HepG2 (cell line): ENCODE measurements around the gene FAAP100. TPM values are rescaled to one million over a fixed set of nuclear protein-coding genes. Genes with fewer than 3 reads are reported as not detected.

Experiments used
- E2F5 ChIP-seq: sonication (generic); formaldehyde crosslinking; conservative IDR thresholded peaks from 2 replicates; pipeline ENCODE4 v1.4.0; 2020; ENCODE audit warnings: missing genetic modification reagents
- EHMT2 ChIP-seq: fragments of 200-600 bp; sonication (generic); IDR thresholded peaks from 2 replicates; pipeline ENCODE4 v1.7.0; 2017; ENCODE audit warnings: antibody characterized with exemption, low read depth, low read length, borderline replicate concordance
- FOXK1 ChIP-seq: sonication (generic); formaldehyde crosslinking; IDR thresholded peaks from 2 replicates; pipeline ENCODE4 v1.4.0; 2020; ENCODE audit warnings: low read depth, missing genetic modification reagents, borderline replicate concordance
- HNF4A ChIP-seq: sonication (generic); formaldehyde crosslinking; IDR thresholded peaks from 2 replicates; pipeline ENCODE4 v1.4.0; 2020; ENCODE audit warnings: missing genetic modification reagents
- IRF9 ChIP-seq: sonication (generic); formaldehyde crosslinking; IDR thresholded peaks from 2 replicates; pipeline ENCODE4 v1.8.0; 2022; ENCODE audit warnings: missing genetic modification reagents, mild to moderate bottlenecking, borderline replicate concordance
- MAFK ChIP-seq, 2 experiments: IDR thresholded peaks in 1 of 2; conservative IDR thresholded peaks in 1 of 2; 2 replicates each; pipeline ENCODE4 v1.6.1; 2011; ENCODE audit warnings: improper control_type of control experiment in 2 of 2, low read length in 2 of 2
- NFYB ChIP-seq: sonication (generic); formaldehyde crosslinking; IDR thresholded peaks from 2 replicates; pipeline ENCODE4 v1.4.0; 2020; ENCODE audit warnings: missing genetic modification reagents
- POGK ChIP-seq: sonication (generic); formaldehyde crosslinking; conservative IDR thresholded peaks from 2 replicates; pipeline ENCODE4 v1.8.0; 2022; ENCODE audit warnings: mild to moderate bottlenecking, moderate library complexity, missing genetic modification reagents
- RBM22 ChIP-seq: fragments of 200-400 bp; formaldehyde crosslinking; optimal IDR thresholded peaks from 2 replicates; pipeline ENCODE3; 2017; ENCODE audit warnings: mild to moderate bottlenecking, low read length, moderate library complexity
- RNF2 ChIP-seq: fragments of 450-650 bp; conservative IDR thresholded peaks from 2 replicates; pipeline ENCODE4 v1.6.1; 2016; ENCODE audit warnings: low read depth
- SMC3 ChIP-seq: IDR thresholded peaks from 2 replicates; pipeline ENCODE4 v1.6.1; 2011; ENCODE audit warnings: low read length, improper control_type of control experiment
- SP2 ChIP-seq: sonication (generic); formaldehyde crosslinking; IDR thresholded peaks from 2 replicates; pipeline ENCODE4 v1.5.1; 2020; ENCODE audit warnings: mild to moderate bottlenecking, missing genetic modification reagents
- SSRP1 ChIP-seq: IDR thresholded peaks from 2 replicates; pipeline ENCODE4 v1.6.1; 2016; ENCODE audit warnings: control low read depth
- TBX3 ChIP-seq: fragments of 450-650 bp; IDR thresholded peaks from 2 replicates; pipeline ENCODE4 v1.6.1; 2017; ENCODE audit warnings: antibody characterized with exemption, mild to moderate bottlenecking, inconsistent platforms, borderline replicate concordance
- TCF7 ChIP-seq: sonication (generic); IDR thresholded peaks from 2 replicates; pipeline ENCODE4 v1.6.1; 2016; ENCODE audit warnings: antibody characterized with exemption, low read depth
- ZBTB26 ChIP-seq: IDR thresholded peaks from 2 replicates; pipeline ENCODE4 v1.6.1; 2016; ENCODE audit warnings: missing compliant biosample characterization, missing genetic modification reagents, borderline replicate concordance
- ZNF143 ChIP-seq: sonication (generic); formaldehyde crosslinking; IDR thresholded peaks from 2 replicates; pipeline ENCODE4 v1.4.0; 2020; ENCODE audit warnings: missing genetic modification reagents
- ZNF3 ChIP-seq: IDR thresholded peaks from 2 replicates; pipeline ENCODE4 v1.7.0; 2017; ENCODE audit warnings: inconsistent platforms
- ZNF335 ChIP-seq: sonication (generic); formaldehyde crosslinking; IDR thresholded peaks from 2 replicates; pipeline ENCODE4 v1.4.0; 2020; ENCODE audit warnings: missing genetic modification reagents
- ZNF343 ChIP-seq: sonication (generic); formaldehyde crosslinking; IDR thresholded peaks from 2 replicates; pipeline ENCODE4 v1.4.0; 2020; ENCODE audit warnings: mild to moderate bottlenecking, missing genetic modification reagents
- ZNF383 ChIP-seq: sonication (generic); formaldehyde crosslinking; IDR thresholded peaks from 2 replicates; pipeline ENCODE4 v1.4.0; 2020; ENCODE audit warnings: missing genetic modification reagents, mild to moderate bottlenecking, borderline replicate concordance
- ZNF441 ChIP-seq: sonication (generic); formaldehyde crosslinking; IDR thresholded peaks from 2 replicates; pipeline ENCODE4 v1.7.0; 2021; ENCODE audit warnings: missing genetic modification reagents, borderline replicate concordance
- ZNF556 ChIP-seq: sonication (generic); formaldehyde crosslinking; IDR thresholded peaks from 2 replicates; pipeline ENCODE4 v1.4.0; 2020; ENCODE audit warnings: mild to moderate bottlenecking, missing genetic modification reagents, borderline replicate concordance
- ZNF740 ChIP-seq: sonication (generic); formaldehyde crosslinking; IDR thresholded peaks from 2 replicates; pipeline ENCODE4 v1.4.0; 2020; ENCODE audit warnings: missing genetic modification reagents
- polyA plus RNA-seq, 8 experiments: library from polyadenylated mRNA; depleted of rRNA in 3 of 8; stranded (reverse) in 7 of 8; unstranded in 1 of 8; fragments of >200 nt; fragmentation: Illumina TruSeq in 4 of 8; extraction: Trizol in 4 of 8; gene quantifications; 2 replicates each; pipeline versions ENCODE4 v1.2.1 to v1.2.3, GENCODE V29; 2011 to 2016; ENCODE audit warnings: low read depth in 4 of 8, missing spikeins in 1 of 8, mixed read lengths in 1 of 8; ENCODE audit not compliant: insufficient read depth in 1 of 8
- total RNA-seq, 5 experiments: library from RNA; depleted of rRNA; stranded (reverse); fragments of >200 nt; fragmentation: Illumina TruSeq; extraction: Trizol; gene quantifications; 2 replicates each; pipeline ENCODE4 v1.2.3, GENCODE V29; 2016; ENCODE audit warnings: low read depth in 1 of 5

FAAP100 gene
- total and polyA plus RNA-seq, 2 of the 13 experiments (the other 11 are each of a cell fraction or from before 2014, with no cell fraction given), result 7.6 to 20.8 TPM

GRCh38 chr17:81512562-81513371 lies 39.4 kb downstream of the FAAP100 start, which contains the start of gene ACTG1 (continued):
- no peak for TF ChIP-seq TBX3
- TF ChIP-seq RBM22, result no peak
- no peak for TF ChIP-seq ZNF335 (CRISPR knock-in tag)
- peak; percentile 18; the same call in 1 of the 2 replicates for TF ChIP-seq ZNF556 (CRISPR knock-in tag)
- TF ChIP-seq MAFK (conservative IDR thresholded peaks at IDR 0.05 in 1 of 2, IDR thresholded peaks at IDR 0.05 in 1 of 2; ENCODE audit: low read length in 2 of 2), result no peak
- TF ChIP-seq POGK (CRISPR knock-in tag), result peak; percentile 44; the same call in 1 of the 2 replicates
- TF ChIP-seq ZNF740 (CRISPR knock-in tag), result 0 out of 2 replicates have a peak, but pooled peaks have one; percentile 31
- TF ChIP-seq HNF4A (CRISPR knock-in tag), result no peak
- TF ChIP-seq ZNF343 (CRISPR knock-in tag), result peak; percentile 62
- TF ChIP-seq ZBTB26, result no peak; the same call in 1 of the 2 replicates
- TF ChIP-seq TCF7, result no peak
- TF ChIP-seq SMC3, result no peak
- TF ChIP-seq FOXK1 (CRISPR knock-in tag), result no peak
- TF ChIP-seq SSRP1 (CRISPR knock-in tag), result no peak
- peak; percentile 56 for TF ChIP-seq NFYB (CRISPR knock-in tag)
- TF ChIP-seq EHMT2, result no peak
- no peak for TF ChIP-seq ZNF383 (CRISPR knock-in tag)
- TF ChIP-seq SP2 (CRISPR knock-in tag), result no peak; the same call in 1 of the 2 replicates
- TF ChIP-seq E2F5 (CRISPR knock-in tag), result peak; percentile 28
- TF ChIP-seq RNF2, result no peak
- no peak for TF ChIP-seq ZNF3 (CRISPR knock-in tag)
- TF ChIP-seq IRF9 (CRISPR knock-in tag), result peak; percentile 69; the same call in 1 of the 2 replicates
- no peak for TF ChIP-seq ZNF441
- TF ChIP-seq ZNF143, result no peak
